Testis (tissue), 2 donors: ENCODE results near the gene MT1M.

Experiments used
- CTCF ChIP-seq, 3 experiments: fragments of 450-650 bp in 2 of 3; fragments of 200-600 bp in 1 of 3; sonication (generic) in 1 of 3; IDR thresholded peaks; one replicate each; pipeline ENCODE4 v1.5.1; 2016 to 2019; ENCODE audit warnings: antibody characterized with exemption in 3 of 3, mild to moderate bottlenecking in 2 of 3, moderate library complexity in 1 of 3
- POLR2A ChIP-seq: fragments of 450-650 bp; IDR thresholded peaks from one replicate; pipeline ENCODE4 v1.6.1; 2017; ENCODE audit warnings: antibody characterized with exemption, mild to moderate bottlenecking, moderate library complexity

DNA sequence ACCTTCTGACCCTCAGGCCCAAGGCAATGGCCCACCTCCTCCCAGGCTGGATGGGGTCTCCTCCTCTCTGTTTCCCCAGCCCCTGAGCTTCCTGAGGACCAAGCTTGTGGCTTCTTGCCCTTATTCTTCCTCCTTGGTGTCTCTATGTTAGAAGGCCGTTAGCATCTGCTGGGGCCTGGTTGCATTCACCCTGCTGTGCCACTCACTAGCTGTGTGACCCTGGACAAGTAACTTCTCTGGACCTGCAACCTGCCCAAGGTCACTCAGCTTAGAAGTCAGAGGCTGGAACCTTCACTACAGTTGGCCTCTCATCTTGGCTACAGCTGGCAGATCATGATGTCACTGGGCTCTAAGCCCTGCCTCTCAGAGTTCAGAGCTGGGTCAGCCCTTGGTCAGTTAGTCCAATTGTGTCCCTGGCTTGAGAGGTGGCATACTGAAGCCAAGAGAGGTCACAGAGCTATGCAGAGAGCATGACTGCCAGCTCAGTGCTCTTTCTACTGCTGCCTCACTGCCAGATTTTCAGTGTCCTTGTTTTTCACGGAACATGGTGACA, 21.1 kb upstream of the MT1M start:
- no peak for TF ChIP-seq CTCF (IDR thresholded peaks at IDR 0.05)
- TF ChIP-seq POLR2A: no peak
